ENCODE measurements around the gene NENF. TPM values are rescaled to one million over a fixed set of nuclear protein-coding genes. Genes with fewer than 3 reads are reported as not detected.

The NENF gene
- total RNA-seq, 1 donor from 2014 or later: 110 TPM

GRCh38 chr1:212437179-212437798, 4.6 kb downstream of the NENF start:
- H3K27ac ChIP-seq: no peak overlapping the region
- H3K27me3 ChIP-seq: no peaks in the 10 kb centered on the region
- intact Hi-C loops (cut with DNase I): no loop called here
- no peak overlapping the region for H3K4me3 ChIP-seq
- H3K36me3 ChIP-seq: no peaks in the 10 kb centered on the region
- no peak for DNase-seq (ENCODE audit: extremely low spot score in 2 of 2)
- TF ChIP-seq POLR2A (IDR thresholded peaks at IDR 0.05): no peak
- H3K9me3 ChIP-seq: no peaks in the 10 kb centered on the region
- peaks cover 23% of the 10 kb centered on the region for H3K4me1 ChIP-seq

GRCh38 chr1:212438831-212439237, 6.1 kb downstream of the NENF start:
- TF ChIP-seq CTCF (IDR thresholded peaks at IDR 0.05): no peak
- no peak for TF ChIP-seq POLR2AphosphoS5 (IDR thresholded peaks at IDR 0.05; ENCODE audit: insufficient read depth in 1 of 2, low read depth in 1 of 2)
- no peak for TF ChIP-seq POLR2A (IDR thresholded peaks at IDR 0.05)
- Histone ChIP-seq H3K4me1 (peaks cover 14% of the 10 kb centered on the region), H3K36me3 (no peaks in the 10 kb centered on the region), H3K4me3 (no peak overlapping the region), H3K27me3 (no peaks in the 10 kb centered on the region), H3K9me3 (no peaks in the 10 kb centered on the region), H3K27ac (no peak overlapping the region)
- intact Hi-C loops (cut with DNase I): no loop called here
- no peak for DNase-seq (ENCODE audit: extremely low spot score in 2 of 2)

GRCh38 chr1:212440419-212440818, 7.7 kb downstream of the NENF start:
- H3K4me3 ChIP-seq: no peak overlapping the region
- H3K4me1 ChIP-seq: peaks cover 5% of the 10 kb centered on the region
- no peak for DNase-seq (ENCODE audit: extremely low spot score in 2 of 2)
- H3K36me3 ChIP-seq: peaks cover 0 to 7% of the 10 kb centered on the region in 2 donors
- TF ChIP-seq POLR2AphosphoS5 (IDR thresholded peaks at IDR 0.05; ENCODE audit: insufficient read depth in 1 of 2, low read depth in 1 of 2): no peak
- no peak for TF ChIP-seq CTCF (IDR thresholded peaks at IDR 0.05)
- no peak for TF ChIP-seq POLR2A (IDR thresholded peaks at IDR 0.05)
- intact Hi-C loops (cut with DNase I): no loop called here
- no peak overlapping the region for H3K27ac ChIP-seq
- H3K9me3 ChIP-seq: no peaks in the 10 kb centered on the region
- H3K27me3 ChIP-seq: no peaks in the 10 kb centered on the region

GRCh38 chr1:212442408-212442807, 9.7 kb downstream of the NENF start:
- TF ChIP-seq POLR2AphosphoS5 (IDR thresholded peaks at IDR 0.05; ENCODE audit: insufficient read depth in 1 of 2, low read depth in 1 of 2): no peak
- TF ChIP-seq POLR2A (IDR thresholded peaks at IDR 0.05): no peak
- TF ChIP-seq CTCF (IDR thresholded peaks at IDR 0.05): no peak
- intact Hi-C loops (cut with DNase I): no loop called here
- H3K9me3 ChIP-seq: no peaks in the 10 kb centered on the region
- no peak overlapping the region for H3K4me3 ChIP-seq
- H3K27ac ChIP-seq: no peak overlapping the region
- no peaks in the 10 kb centered on the region for H3K27me3 ChIP-seq
- peaks cover 5% of the 10 kb centered on the region for H3K4me1 ChIP-seq
- DNase-seq (ENCODE audit: extremely low spot score in 2 of 2): no peak
- H3K36me3 ChIP-seq: peaks cover 0 to 7% of the 10 kb centered on the region in 2 donors

- Histone ChIP-seq H3K27me3 (no peaks in the 10 kb centered on the region), H3K36me3 (peaks cover 0 to 7% of the 10 kb centered on the region in 2 donors), H3K9me3 (no peaks in the 10 kb centered on the region), H3K27ac (no peak overlapping the region), H3K4me3 (no peak overlapping the region), H3K4me1 (no peaks in the 10 kb centered on the region)
- intact Hi-C loops (cut with DNase I): no loop called here
- TF ChIP-seq POLR2AphosphoS5 (IDR thresholded peaks at IDR 0.05; ENCODE audit: insufficient read depth in 1 of 2, low read depth in 1 of 2) (no peak), POLR2A (IDR thresholded peaks at IDR 0.05) (no peak), CTCF (IDR thresholded peaks at IDR 0.05) (no peak)
- no peak for DNase-seq (ENCODE audit: extremely low spot score in 2 of 2)
Measured at GRCh38 chr1:212446333-212446732, 13.6 kb downstream of the NENF start.
